ENCODE data around the gene FAM193B.
"Not testable (repeated sequence)": the region's sequence is repeated elsewhere in the genome, so short reads cannot be mapped to it uniquely, and the experiment has no call there.

FAM193B gene

GRCh38 chr5:177575488-177575887, 21.1 kb upstream of the FAM193B start:
- DNase-seq, result no peak

DNA sequence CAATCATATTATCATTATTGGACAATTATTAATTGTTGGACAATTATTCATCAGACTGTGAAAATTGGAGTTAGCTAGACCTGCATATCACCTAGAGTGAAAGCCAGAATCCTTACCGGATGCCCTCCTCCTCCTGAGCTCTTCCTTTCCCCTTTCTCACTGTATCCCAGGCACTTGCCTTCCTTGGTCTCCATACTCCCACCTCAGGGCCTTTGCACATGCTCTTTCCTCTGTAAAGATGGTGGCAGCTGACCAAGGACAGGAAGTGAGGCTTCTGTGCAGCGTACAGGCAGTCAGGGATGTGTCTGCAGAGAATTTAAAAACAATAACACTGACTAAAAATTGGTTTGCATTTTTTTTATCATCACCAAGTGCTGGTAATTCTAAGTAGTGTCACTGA, 15.5 kb upstream of the FAM193B start:
- no peak for DNase-seq

DNA sequence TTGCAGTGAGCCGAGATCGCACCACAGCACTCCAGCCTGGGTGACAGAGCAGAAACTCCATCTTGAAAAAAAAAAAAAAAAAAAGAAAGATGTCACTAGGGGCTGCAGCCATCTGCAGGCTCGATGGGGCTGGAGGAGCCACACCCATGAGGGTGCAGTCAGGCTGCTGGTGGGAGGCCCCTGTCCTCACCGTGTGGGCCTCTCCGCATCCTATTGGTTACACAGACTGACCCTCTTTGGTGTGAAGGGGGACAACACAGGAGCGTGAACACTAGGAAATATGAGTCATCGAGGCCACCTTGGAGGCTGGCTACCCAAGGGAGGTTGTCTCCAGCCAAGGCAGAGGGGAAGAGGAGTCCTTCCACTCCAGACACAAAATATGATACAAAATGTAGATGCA, 14.0 kb upstream of the FAM193B start:
- DNase-seq, result no peak

DNA sequence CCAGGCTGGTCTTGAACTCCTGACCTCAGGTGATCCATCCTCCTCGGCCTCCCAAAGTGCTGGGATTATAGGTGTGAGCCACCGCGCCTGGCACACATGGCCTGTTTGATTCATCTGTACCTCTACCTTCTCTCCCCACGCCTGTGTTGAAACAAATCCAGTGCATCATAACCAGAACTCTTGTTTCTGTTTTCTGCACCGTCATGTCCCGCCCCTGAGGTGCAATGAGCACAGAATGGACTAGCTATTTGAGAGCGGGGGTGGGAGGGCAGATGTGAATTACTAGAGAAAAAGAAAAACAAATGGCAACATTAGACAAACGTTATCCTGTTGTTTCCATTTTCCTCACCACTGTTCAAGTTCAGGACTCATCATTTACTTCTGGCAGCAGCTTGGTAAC, 10.7 kb upstream of the FAM193B start:
- no peak for DNase-seq

GRCh38 chr5:177559446-177559941, 5.1 kb upstream of the FAM193B start:
- DNase-seq, result not testable (repeated sequence)

DNA sequence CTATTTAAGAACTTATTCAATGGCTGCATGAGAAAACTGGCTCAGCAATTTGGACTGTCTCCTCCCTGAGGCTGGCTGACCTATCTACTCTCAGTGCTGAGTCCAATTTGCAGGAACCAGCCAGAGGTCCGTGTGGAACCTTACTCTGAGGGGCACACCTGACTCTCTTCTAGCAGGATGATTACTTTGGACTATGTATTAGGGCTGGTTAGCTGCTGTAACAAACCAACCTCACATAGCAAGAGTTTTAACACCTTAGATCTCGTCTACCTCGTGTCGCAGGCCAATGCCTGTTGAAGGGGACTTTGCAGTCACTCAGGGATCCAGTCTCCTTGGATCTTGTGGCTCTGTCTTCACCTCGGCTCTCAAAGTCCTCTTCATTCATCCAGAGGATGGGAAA, 3.4 kb upstream of the FAM193B start:
- no peak for DNase-seq

GRCh38 chr5:177557041-177557647, 2.8 kb upstream of the FAM193B start:
- peak in 1 of 2 donors; percentile 26 for DNase-seq

DNA sequence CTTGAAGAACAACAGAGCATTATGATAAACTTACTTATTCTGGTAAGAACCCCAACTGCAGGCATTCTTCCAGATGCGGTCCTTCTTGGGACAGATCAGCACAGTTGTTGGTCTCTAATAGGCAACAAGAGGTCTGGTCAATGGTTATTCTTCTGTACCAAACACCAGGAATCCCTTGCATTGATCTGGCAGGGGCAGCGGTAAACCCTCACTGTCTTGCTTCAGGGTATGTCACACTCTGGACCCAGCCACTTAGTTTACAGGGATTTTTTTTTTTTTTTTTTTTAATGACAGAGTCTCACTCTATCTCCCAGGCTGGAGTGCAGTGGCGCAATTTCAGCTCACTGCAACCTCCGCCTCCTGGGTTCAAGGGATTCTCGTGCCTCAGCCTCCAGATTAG, 1.3 kb upstream of the FAM193B start:
- DNase-seq, result no peak

DNA sequence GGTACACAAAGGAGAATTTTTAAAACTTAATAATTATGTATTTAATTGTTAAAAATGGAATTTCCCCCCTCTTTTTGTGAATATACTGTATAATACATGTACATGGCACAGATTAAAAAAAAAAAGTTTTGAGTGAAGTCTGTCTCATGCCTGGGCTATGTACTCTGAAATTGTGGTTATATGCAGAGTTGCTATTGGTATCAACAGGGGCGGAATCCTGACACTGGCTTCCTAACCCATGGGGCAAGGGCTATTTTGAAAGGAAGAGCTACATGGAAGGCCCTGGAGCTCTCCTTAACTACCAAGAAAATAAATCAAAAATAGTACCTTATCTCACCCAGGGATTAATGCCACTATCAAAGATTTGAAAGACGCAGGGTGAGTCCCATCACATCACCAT, 865 bp upstream of the FAM193B start:
- no peak for DNase-seq

- peak in 1 of 2 donors; percentile 13 for DNase-seq
Measured at GRCh38 chr5:177553671-177554429, 513 bp downstream of the FAM193B start.

- DNase-seq, result no peak
Measured at GRCh38 chr5:177552839-177553455, 1.4 kb downstream of the FAM193B start.

DNA sequence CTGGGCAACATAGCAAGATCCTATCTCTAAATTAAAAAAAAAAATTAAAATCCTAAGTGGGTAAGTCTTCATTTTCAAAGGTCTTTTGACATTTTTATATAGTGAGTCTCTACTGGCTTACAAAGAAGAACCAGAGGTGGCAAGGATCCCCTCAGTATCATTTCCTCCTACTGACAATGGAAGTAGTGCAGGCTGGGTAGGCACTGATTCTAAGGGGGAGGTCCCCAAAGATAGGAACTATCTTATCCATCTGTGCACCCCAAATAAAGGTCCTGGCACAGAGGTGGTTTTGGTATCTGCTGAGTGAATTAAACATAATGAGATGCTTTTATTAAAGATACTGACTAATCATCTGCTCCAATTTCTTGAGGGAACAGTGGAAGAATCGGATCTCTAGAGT, 4.2 kb downstream of the FAM193B start:
- no peak for DNase-seq

DNA sequence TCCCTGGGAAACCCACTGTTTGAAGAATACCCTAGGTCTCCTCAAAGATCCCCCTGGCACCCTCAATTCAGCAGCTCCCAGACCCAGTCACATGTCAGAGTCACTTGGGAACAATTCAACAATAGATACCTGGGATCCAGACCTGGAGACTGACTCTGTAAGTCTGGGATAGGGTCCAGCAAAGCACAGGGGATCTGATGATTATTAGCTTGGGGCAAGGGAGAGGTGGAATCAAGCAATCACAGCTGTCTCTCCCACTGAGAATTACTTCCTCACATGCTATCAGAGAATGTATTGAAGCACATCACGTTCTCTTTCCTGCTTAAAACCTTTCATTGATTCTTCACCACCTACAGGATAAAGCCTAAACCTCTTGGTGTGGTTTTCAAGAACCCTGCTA, 5.9 kb downstream of the FAM193B start:
- no peak for DNase-seq

DNA sequence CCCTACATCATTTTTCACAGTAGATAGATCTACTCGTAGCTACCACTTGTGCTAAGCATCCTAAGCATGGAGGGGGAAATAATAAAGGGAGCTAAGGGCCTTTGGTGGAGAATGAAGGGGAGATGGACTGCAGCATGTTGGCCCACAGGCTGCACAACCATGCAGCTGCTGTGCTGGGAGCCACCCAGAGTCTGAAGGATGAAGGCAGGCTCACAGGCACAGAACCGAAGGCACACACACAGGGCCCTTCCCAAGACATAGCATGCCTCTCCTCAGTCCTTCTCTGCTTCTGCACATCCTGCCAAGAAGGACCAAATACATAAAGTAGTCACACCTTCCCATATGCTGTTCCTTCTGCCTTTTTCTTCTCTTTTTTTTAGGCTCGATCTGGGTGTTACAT, 6.6 kb downstream of the FAM193B start:
- DNase-seq, result no peak

GRCh38 chr5:177546258-177546741, 8.1 kb downstream of the FAM193B start:
- peak; percentile 71 to 83 for DNase-seq

GRCh38 chr5:177545487-177546257, 8.7 kb downstream of the FAM193B start:
- DNase-seq, result peak; percentile 87 to 92

DNA sequence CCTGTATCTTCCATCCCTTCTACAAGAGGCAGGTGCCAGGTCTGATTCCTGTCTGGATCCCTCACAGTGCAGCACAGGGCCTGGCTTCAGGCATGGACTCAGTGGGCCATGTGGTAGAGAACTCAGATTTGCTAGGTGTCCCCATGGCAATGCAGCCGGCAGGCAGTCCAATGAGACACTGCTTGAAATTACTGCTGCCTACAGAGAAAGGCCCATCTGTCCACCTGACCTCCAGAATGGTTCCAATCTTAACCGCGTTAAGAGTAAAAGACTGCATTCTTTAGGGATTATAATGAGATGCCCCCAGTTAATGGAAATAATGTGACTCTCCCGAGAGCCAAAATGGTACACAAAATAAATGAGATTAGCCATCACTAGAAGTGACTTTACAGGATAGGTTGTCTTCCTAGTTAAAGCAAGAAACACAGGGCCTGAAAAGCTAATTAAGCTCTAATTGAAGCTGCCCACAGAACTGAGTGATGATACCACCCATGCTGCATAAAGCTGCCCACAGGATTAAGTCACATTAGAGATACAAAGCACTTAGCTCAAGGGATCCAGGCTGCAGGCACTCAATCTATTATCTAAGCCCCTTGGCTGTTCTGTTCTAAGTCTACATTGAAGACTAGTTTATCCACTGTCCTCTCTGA, 11.4 kb downstream of the FAM193B start:
- DNase-seq, result no peak

GRCh38 chr5:177540438-177540837, 13.9 kb downstream of the FAM193B start:
- DNase-seq, result no peak

GRCh38 chr5:177539411-177539810, 15.0 kb downstream of the FAM193B start:
- DNase-seq, result peak in 1 of 2 donors; percentile 45

DNA sequence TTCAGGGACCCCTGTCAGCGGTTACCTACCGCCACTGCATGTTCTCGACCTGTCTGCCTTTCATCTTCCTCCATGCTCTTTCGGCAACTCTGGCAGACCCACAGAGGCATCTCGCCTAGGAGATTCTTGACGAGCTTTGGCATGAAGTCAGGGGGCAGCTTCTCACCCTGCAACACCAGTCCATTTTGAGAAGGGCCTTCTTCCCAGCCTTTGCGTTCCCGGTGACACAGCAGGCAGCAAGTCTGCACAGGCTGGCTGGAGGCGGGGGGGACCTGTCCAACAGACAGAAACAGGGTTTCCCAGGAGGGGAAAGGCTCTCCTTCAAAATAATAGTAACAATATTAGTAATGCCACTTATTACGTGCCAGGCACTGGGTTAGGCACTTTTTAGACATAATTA, 15.5 kb downstream of the FAM193B start:
- no peak for DNase-seq

DNA sequence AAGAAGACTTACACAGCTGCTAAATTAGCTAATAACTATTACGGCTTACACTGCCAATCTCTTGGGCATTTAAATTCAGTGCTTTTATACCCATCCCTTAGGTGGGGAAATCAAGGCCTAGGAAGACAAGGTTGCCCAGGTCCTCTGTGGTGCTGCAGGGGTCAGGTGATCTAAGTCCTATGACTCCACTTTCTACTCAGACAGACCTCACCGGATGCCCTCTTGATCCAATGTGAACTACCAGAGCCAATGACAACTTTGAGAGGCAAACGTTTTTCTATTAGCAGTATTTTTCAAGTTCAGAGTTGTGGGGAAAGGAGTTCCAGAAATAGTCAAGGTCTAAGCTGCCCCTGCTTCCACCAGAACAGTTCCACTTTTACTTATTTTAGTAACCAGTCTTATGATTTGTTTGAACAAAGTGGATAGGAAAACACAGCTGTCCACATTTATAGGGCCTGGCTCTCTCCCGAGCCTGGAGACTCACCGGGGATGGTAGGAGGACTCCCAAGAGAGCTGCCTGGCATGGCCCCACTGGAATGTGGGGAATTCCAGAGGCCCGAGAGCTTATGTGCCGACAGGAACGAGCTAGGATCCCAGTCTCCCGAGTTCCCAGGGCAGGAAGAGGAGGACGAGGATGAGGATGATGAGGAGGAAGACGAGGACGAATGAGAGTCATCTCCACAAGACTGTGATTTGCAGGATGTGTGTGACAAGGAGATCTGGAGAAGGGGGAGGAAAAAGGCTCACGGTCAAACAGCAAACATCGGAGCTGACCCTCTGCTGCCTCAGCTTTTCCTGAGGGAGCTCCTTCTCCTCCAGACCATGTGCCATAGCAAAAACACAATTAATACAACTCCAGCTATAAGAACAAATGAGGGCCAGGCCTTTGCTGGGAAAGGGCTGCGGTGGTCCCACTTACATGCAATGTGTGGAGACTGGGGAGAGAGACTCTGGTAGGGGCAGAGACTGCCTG, 16.7 kb downstream of the FAM193B start:
- no peak for DNase-seq

Measured in inflammatory macrophage treated with lipopolysaccharide for 1 hour (primary cell).